ENCODE results near the gene TSKU. TPM values are rescaled to one million over a fixed set of nuclear protein-coding genes. Genes with fewer than 3 reads are reported as not detected.
A peak's percentile ranks its signal among the peaks of the same experiment; 100 is the strongest.

TSKU gene
- total RNA-seq, 1 donor from 2014 or later = 48.8 TPM

DNA sequence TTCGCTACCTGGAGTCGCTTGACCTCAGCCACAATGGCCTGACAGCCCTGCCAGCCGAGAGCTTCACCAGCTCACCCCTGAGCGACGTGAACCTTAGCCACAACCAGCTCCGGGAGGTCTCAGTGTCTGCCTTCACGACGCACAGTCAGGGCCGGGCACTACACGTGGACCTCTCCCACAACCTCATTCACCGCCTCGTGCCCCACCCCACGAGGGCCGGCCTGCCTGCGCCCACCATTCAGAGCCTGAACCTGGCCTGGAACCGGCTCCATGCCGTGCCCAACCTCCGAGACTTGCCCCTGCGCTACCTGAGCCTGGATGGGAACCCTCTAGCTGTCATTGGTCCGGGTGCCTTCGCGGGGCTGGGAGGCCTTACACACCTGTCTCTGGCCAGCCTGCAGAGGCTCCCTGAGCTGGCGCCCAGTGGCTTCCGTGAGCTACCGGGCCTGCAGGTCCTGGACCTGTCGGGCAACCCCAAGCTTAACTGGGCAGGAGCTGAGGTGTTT is 12.8 kb downstream of the TSKU start:
- no peak for DNase-seq (ENCODE audit: low spot score)
- intact Hi-C loops (cut with DNase I) = loop anchor here (5.0 kb wide), 1 partner anchor 1601 kb away; no protein-coding TSS in a partner anchor
- ATAC-seq = no peak

DNA sequence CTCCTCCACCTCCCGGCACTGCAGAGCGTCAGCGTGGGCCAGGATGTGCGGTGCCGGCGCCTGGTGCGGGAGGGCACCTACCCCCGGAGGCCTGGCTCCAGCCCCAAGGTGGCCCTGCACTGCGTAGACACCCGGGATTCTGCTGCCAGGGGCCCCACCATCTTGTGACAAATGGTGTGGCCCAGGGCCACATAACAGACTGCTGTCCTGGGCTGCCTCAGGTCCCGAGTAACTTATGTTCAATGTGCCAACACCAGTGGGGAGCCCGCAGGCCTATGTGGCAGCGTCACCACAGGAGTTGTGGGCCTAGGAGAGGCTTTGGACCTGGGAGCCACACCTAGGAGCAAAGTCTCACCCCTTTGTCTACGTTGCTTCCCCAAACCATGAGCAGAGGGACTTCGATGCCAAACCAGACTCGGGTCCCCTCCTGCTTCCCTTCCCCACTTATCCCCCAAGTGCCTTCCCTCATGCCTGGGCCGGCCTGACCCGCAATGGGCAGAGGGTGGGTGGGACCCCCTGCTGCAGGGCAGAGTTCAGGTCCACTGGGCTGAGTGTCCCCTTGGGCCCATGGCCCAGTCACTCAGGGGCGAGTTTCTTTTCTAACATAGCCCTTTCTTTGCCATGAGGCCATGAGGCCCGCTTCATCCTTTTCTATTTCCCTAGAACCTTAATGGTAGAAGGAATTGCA is 13.5 kb downstream of the TSKU start:
- DNase-seq (ENCODE audit: low spot score) (no peak), ATAC-seq (no peak)
- intact Hi-C loops (cut with DNase I) = loop anchor here (5.0 kb wide), 1 partner anchor 1601 kb away; no protein-coding TSS in a partner anchor

DNA sequence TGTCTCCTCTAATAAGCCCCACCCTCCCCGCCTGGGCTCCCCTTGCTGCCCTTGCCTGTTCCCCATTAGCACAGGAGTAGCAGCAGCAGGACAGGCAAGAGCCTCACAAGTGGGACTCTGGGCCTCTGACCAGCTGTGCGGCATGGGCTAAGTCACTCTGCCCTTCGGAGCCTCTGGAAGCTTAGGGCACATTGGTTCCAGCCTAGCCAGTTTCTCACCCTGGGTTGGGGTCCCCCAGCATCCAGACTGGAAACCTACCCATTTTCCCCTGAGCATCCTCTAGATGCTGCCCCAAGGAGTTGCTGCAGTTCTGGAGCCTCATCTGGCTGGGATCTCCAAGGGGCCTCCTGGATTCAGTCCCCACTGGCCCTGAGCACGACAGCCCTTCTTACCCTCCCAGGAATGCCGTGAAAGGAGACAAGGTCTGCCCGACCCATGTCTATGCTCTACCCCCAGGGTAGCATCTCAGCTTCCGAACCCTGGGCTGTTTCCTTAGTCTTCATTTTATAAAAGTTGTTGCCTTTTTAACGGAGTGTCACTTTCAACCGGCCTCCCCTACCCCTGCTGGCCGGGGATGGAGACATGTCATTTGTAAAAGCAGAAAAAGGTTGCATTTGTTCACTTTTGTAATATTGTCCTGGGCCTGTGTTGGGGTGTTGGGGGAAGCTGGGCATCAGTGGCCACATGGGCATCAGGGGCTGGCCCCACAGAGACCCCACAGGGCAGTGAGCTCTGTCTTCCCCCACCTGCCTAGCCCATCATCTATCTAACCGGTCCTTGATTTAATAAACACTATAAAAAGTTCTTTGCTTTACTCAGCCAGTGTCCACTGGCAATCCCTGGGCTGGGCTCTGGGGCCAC is 14.4 kb downstream of the TSKU start:
- DNase-seq (ENCODE audit: low spot score) (no peak), ATAC-seq (no peak)
- intact Hi-C loops (cut with DNase I) = loop anchor here (1.0 to 5.0 kb wide), 2 partner anchors 63 to 1600 kb away; no protein-coding TSS in a partner anchor

DNA sequence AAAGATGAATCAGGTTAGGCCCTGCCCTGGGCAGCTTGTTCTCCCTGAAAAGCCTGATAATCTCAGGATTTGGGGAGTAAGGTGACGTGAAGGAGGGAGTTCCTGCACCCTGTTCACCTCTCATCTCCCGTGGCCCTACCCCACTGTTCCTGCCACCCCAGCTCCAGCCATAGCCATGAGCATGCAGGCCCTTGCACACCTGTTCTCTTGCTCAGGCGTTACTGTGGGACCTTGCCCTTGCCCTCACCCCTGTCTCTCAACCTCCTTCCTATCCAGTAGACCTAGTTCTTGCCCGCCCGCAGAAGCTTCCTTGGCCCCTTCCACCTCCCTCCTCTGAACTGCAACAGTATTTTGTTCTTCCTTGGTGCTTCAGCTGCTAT is 15.0 kb downstream of the TSKU start:
- DNase-seq (ENCODE audit: low spot score) = no peak
- intact Hi-C loops (cut with DNase I) = loop anchor here (1.0 to 5.0 kb wide), 2 partner anchors 64 to 1599 kb away; no protein-coding TSS in a partner anchor
- peak; percentile 0 for ATAC-seq

DNA sequence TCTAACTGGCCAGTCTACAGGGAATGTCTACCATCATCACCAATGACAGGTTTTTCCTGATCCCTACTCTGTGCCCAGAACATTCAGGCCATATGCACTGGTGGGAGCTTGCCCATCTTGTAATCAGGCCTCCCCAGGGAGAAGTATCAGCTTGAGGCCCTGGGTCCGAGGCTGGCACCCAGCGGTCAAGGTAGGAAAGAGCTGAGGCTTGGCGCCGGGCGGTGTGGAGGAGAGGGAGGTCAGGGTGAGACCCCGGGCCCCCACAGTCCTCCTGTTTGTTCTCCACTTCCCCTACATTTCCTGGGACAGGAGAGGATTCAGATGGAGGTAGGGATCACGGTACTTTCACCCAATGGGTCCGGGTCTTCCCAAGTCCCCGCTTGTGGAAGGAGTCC is 15.5 kb downstream of the TSKU start:
- peak; percentile 1 for ATAC-seq
- DNase-seq (ENCODE audit: low spot score) = no peak
- intact Hi-C loops (cut with DNase I) = loop anchor here (1.0 to 5.0 kb wide), 2 partner anchors 64 to 1599 kb away; no protein-coding TSS in a partner anchor

DNA sequence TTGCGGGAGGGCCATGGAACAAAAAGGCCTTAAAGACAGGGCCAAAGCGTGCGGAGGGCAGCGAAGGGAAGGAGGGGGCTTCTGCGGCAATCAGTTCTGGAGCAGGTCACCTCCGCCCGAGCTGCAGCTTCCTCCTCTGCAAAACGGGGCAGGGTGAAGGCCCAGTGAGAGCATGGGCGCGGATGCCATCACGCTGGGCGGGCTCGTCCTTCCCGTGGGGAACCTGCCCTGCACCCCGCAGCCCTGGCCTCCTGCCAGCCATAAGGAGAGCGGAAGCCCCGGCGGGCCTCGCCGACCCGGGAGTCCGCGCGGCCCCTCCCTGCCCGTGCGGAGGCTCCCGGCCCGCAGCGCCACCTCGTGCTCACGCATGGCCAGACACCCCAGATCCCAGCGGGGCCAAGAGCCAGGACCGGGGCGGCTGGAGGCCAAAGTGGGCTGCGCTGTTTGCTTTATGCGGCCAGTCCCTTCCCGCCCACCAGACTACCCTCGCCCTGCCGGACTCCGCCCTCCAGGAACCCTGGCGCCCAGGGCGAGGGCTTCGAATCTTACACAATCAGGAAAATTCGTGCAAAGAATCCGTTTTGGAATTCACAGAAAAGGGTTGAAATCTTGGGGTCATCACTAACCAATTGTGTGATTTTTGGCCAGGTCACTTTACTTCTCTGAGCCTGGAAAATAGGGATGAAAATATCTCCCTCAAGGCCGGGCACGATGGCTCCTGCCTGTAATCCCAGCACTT is 16.1 kb downstream of the TSKU start:
- peak; percentile 83 for ATAC-seq
- intact Hi-C loops (cut with DNase I) = loop anchor here (5.0 kb wide), 1 partner anchor 1598 kb away; no protein-coding TSS in a partner anchor
- DNase-seq (ENCODE audit: low spot score) = peak; percentile 93

DNA sequence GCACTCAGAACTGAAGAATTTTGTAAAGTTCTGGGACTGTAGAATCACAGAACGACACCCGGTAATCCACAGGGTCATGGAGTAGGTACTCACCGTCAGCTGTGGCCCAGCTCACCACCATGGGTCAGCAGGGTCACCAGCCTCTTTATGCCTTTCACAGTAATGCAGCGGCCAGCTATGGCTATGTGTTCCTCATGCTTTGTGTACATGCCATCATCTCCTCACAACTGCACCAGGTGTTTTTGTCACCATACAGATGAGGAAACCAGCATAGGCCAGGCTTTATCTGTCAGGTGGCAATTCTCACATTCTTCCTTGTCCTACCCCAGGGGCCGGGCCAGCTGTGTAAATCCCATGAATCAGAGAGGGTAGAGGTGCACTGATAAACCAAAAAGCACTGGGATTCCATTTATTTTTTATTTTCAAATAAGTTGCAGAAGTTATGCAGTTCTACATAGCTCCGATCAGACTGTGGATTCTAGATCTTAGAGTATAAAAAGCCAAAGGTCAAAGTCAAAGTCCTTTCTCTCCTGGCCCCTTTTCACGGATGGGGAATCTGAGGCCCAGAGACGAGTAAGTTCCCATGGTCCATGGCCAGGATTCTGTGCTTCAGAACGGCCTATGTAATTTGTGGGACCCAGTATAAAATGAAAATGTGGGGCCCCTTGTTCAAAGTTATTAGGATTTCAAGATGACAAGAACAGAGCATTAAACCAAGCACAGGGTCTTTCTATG is 17.5 kb downstream of the TSKU start:
- no peak for DNase-seq (ENCODE audit: low spot score)
- intact Hi-C loops (cut with DNase I) = loop anchor here (5.0 to 10.0 kb wide), 2 partner anchors 122 to 244 kb away; no protein-coding TSS in a partner anchor

DNA sequence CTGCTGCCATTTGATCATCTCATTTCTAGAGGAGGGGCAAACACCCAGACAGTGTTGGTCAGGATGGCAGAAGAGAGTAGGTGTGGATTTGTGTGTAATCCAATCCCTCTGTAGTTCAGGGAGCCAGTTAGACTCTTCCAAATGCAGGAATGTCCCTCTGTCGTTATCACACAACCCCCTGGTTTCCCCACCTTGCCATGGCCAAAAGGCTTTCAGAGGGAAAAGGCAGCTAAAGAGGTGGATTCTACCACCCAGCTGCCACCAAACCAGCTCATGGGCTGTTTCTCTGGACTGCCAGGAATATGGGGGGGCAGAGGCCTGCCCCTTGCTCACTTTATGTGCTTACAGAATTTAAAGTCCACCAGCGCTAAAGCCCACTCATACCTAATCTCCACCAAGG is 18.1 kb downstream of the TSKU start:
- no peak for ATAC-seq
- intact Hi-C loops (cut with DNase I) = loop anchor here (5.0 to 10.0 kb wide), 2 partner anchors 121 to 244 kb away; no protein-coding TSS in a partner anchor
- no peak for DNase-seq (ENCODE audit: low spot score)

More for the DNA sequence above, 17.5 kb downstream of the TSKU start:
- no peak for ATAC-seq

DNA sequence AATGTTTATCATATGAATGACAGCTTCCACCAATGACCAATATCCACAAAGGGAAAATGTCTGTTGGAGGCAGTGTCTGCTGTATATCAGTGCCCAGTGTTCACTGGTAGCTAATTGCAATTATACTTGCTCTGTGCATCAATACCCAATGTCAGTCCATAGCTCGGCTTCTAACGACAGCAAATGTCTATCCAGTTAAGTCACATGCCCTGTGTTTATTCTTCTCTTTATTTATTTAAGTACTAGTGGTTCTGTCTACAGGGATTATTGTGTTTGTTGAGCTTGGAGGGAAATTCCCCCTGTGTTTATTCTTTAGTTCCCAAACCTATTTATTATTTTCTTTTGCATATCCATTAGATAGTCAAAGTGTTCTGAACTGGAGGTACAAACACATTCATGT is 18.6 kb downstream of the TSKU start:
- no peak for DNase-seq (ENCODE audit: low spot score)
- ATAC-seq = no peak
- intact Hi-C loops (cut with DNase I) = loop anchor here (5.0 to 10.0 kb wide), 2 partner anchors 121 to 243 kb away; no protein-coding TSS in a partner anchor

DNA sequence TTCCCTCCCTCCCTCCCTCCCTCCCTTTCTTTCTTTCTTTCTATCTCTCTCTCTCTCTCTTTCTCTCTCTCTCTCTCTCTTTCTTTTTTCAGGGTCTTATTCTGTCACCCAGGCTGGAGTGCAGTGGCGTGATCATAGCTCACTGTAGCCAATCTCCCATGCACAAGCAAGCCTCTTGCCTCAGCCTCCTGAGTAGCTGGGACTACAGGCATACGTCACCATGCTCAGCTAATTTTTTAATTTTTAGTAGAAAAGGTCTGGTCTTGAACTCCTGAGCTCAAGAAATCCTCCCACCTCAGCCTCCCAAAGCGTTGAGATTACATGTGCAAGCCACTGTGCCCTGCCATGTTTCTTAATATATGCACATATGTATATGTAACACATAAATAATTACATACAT is 19.0 kb downstream of the TSKU start:
- ATAC-seq = no peak
- intact Hi-C loops (cut with DNase I) = loop anchor here (5.0 to 10.0 kb wide), 2 partner anchors 120 to 243 kb away; no protein-coding TSS in a partner anchor
- DNase-seq (ENCODE audit: low spot score) = no peak

DNA sequence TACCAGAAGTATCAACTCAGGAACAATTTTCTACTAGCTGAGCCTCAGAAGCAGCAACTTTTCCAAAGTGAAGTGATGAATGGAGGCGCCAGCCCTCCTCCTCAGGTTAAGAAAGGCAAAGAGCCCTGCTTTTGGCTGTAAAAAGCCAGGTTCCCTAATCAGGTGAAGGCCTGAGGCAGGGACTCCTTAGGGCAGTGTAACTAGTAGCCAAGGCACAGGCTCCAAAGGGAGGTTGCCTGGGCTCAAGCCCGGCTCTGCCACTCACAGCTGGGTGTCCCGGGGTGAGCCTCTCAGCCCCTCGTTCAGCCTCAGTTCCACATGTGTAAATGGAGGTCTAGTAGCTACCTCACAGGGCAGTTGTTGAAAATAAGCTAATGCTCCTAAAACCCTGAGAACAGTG is 19.5 kb downstream of the TSKU start:
- no peak for DNase-seq (ENCODE audit: low spot score)
- no peak for ATAC-seq
- intact Hi-C loops (cut with DNase I) = loop anchor here (5.0 to 10.0 kb wide), 2 partner anchors 120 to 242 kb away; no protein-coding TSS in a partner anchor

DNA sequence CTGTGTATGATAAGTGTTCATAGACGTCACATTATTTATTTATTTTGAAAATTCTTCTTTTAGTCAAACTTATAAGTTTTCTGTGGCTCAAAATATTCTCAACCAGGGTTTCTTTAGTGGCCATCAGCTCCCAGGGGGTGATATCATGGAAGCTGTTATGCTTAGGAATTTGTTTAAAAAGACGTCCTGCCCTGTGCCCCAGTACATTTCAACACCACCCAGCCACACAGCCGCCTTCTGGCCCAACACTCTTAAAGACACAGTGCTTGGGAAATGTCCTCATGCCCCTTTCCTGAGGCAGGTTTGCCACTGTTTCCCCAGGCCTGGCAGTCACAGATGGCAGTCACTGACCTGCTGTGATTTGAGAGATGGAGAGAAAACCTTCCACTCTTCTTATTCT is 19.9 kb downstream of the TSKU start:
- ATAC-seq (peak; percentile 19), DNase-seq (ENCODE audit: low spot score) (no peak)
- intact Hi-C loops (cut with DNase I) = loop anchor here (5.0 to 10.0 kb wide), 2 partner anchors 119 to 242 kb away; no protein-coding TSS in a partner anchor

DNA sequence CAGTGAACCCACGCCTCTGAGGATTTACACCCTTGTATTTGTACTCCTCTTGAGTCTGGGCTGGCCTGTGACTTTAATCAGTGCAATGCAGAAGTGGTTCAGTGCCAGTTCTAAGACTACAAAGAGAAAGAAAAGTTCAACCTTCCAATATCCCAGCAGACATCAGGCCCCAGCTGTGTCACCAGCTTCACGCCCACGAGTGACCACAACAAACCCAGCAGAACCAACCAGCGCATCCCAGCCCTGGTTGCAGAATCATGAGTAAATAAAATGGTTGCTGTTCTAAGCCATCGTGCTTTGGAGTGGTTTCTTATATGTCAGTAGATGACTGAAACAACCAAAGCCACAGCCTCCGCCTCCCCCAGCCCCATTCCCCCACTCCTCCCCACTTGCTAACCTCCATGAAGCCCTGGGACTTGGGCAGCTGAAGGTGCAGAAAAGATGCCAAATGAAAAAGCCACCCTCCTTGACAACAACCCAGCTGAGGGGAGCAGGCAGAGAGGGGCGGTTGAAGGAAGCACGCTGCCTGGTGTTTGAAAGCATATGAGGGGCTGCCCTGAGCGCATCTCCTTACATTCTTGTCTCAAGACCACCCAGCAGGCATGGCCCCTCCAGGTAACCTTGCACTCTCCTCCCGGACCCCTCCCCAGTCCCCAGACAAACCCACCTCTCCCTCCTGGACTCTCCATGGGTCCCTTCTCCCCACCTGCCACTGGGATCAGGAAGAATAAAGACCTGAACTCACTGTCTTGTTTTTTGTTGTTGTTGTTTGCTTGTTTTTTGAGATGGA is 20.9 kb downstream of the TSKU start:
- ATAC-seq = peak; percentile 2
- intact Hi-C loops (cut with DNase I) = loop anchor here (5.0 to 10.0 kb wide), 2 partner anchors 118 to 241 kb away; no protein-coding TSS in a partner anchor
- DNase-seq (ENCODE audit: low spot score) = no peak

DNA sequence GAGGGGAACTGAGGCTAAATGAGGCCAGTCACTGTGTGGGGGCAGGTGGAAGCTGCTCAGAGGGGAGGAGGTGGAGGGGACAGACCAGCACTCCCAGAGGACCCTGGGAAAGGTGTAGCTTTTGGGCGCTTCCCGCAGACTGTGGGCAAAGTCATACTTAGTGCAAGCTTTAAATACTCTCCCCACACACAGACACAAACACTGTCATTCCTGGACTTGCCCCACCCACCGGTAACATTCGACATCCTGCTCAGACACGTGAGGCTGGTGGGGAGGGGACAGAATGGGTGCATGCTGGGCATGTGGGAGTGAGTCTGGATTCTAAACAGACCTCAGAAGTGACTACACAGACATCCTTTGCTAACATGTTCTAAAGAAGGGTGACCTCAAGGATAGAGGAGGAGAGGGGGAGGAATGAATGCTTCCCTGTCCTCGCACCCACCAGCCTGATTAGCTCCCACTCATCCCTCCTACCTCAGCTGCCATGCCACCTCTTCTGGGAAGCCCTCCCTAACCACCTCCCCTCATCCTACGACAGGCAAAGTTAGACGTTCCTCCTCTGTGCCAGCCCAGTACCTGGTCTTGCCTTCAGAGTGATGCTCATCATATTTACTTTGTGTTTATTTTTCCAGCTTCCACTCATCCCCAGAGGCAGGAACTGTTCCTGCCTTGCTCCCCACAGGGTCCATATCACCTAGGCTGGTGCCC is 22.2 kb downstream of the TSKU start:
- DNase-seq (ENCODE audit: low spot score) = no peak
- intact Hi-C loops (cut with DNase I) = loop anchor here (10.0 kb wide), 1 partner anchor 239 kb away; no protein-coding TSS in a partner anchor
- ATAC-seq = no peak

DNA sequence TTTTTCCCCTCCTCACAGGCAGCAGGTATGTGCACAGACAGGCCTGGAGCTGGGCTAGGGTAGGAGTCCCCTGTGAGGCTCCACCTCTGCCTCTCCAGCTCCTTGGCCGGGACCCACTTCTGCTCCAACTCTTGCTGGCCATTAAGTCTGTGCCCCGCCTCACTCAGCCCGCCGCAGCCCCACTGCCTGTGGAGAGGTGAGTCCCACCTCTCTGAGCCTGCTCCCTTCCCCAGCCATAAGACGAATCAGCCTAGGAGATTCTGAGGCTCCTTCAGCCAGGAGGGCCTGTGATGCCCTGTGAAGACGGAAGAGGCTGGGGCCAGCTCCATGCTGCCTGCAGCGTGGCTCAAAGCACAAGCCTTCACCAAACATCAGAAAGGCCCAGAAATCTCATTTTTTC is 23.0 kb downstream of the TSKU start:
- intact Hi-C loops (cut with DNase I) = loop anchor here (10.0 kb wide), 1 partner anchor 239 kb away; no protein-coding TSS in a partner anchor
- ATAC-seq (no peak), DNase-seq (ENCODE audit: low spot score) (no peak)

DNA sequence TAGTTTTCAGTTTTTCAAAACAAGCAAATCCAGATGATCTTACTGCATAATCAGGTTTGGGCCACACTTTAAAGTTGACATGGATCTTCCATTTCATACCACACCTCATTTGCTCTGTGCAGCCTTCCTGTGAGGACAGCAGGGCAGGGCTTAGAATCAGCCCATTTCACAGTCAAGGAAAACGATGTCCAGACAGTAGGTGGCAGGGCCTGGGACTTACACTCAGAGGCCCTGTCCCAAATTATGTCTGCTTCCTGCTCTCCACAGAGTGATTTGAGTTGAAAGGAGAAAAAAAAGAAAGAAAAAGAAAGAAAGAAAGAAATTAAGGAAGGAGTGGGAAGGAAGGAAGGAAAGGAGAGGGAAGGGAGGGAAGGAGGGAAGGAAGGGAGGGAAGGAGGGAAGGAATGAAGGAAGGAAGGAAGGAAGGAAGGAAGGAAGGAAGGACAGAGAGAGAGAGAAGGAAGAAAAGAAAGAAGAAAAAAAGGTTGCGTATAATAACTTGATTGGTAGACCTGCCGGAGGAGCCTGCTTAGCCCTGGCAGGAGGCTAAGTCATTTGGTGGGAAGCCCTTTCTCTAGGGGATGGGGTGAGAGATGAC is 23.6 kb downstream of the TSKU start:
- ATAC-seq (no peak), DNase-seq (ENCODE audit: low spot score) (no peak)
- intact Hi-C loops (cut with DNase I) = loop anchor here (10.0 kb wide), 1 partner anchor 238 kb away; no protein-coding TSS in a partner anchor
